Stromal cell of bone marrow (primary cell): ENCODE measurements around the gene SURF4.
"Not testable (repeated sequence)": the region's sequence is repeated elsewhere in the genome, so short reads cannot be mapped to it uniquely, and the experiment has no call there.

Experiments
- DNase-seq: peaks from one replicate; pipeline ENCODE4 v3.0.0-alpha.2; 2012; ENCODE audit warnings: low read depth

SURF4 gene

DNA sequence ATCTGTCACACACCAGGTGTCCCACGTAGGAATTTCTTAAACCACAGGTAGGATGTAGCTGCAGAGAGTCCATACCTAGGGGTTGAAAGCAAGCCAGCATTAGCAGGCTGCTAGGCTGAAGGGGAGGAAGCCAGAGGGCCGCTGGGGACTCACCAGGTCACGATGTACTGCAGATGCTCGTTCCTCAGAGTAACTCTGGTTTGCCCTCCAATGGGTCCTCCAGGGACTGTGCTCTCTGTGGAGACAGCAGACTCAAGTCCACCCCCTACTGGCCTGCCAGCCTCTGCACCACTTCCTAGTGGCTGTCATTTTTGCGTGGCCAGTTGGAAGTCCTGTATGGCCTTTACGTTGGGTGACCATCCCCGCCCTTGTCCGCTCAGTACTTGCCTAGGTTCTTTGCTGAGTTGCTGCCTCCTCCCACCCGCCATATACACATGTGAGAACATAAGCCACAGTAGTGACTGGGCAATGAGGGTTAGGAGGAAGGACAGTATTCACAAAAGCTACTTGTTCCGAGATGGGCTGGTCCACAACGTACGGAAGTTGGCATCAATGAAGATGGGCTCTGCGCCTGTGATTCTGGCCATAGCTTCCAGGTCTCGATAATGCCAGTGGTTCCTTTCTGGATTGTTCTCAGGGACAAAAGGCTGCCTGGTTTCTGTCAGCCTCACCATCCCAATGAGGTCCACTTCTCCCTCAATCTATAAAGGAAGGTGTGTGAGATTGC lies 23.8 kb downstream of the SURF4 start:
- DNase-seq = no peak

DNA sequence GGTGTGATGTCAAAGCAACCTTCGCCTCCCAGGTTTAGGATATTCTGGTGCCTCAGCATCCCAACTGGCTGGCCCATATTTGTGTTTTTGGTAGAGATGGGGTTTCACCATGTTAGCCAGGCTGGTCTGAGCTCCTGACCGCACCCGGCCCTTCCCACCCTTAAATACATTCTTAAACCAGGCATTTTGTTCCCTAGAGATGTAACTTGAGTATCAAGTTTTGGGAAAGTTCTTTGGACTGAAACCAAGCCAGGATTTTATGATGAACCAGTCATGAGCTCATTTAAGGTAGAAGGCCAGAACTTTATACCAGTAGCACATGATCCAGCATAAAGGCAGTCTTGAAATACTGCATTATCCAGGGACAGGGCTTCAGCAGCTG lies 24.3 kb downstream of the SURF4 start:
- DNase-seq = peak; percentile 80

DNA sequence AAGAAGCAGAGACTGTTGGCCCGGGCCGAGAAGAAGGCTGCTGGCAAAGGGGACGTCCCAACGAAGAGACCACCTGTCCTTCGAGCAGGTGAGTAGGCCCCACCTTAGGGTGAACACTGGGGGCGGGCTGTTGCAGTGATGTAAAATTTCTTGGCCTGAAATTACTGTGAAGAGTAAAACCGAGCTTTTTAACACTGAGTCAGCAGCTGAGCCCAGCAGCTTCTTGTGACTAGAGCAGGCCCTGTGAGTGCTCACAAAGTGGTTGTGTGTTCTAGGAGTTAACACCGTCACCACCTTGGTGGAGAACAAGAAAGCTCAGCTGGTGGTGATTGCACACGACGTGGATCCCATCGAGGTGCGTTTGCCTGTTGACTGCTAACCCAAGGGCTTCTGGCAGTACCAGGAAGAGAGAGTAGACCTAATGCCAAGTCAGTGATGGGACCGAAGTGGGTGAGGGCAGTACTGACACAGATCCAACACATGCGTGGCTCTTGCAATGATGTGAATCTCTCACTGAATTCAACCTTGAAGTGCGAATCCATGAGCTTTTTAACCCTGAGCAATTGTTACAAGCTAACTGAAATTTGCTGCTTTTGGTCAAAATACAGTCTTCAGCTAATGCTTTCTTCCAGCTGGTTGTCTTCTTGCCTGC lies 25.8 kb downstream of the SURF4 start:
- no peak for DNase-seq

DNA sequence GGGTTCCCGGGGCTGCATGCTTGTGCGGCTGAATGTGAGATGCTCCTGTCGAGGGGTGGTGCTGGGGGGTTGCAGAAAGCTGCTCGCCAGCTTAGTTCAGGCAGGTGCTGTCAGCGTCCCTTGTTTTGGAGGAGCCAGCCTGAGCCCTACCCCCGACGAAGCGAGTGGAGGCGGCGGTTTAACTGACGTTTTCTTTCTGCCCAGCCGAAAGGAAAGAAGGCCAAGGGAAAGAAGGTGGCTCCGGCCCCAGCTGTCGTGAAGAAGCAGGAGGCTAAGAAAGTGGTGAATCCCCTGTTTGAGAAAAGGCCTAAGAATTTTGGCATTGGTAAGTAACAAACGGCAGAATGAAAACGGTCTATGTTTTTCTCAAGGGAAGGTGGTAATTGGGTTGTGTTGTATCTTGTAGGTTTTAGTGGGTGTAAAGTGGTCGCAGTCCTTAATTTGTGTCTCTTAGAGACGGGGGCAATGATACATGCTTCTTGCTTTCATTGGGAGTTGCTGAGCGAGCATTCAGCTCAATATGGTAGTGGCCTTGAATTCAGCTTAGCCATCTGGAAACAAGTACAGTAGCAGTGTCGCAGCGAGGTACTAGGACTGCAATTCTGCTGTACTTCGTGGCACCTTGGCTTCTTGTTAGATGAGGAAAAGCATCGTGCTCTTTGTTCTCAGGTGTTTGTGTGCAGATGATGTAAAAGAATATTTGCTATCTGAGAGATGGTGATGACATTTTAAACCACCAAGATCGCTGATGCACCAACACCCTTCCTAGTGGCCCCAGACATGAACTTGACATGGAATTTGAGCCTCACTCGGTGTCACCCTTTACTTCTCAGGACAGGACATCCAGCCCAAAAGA lies 26.9 kb downstream of the SURF4 start:
- DNase-seq = no peak

DNA sequence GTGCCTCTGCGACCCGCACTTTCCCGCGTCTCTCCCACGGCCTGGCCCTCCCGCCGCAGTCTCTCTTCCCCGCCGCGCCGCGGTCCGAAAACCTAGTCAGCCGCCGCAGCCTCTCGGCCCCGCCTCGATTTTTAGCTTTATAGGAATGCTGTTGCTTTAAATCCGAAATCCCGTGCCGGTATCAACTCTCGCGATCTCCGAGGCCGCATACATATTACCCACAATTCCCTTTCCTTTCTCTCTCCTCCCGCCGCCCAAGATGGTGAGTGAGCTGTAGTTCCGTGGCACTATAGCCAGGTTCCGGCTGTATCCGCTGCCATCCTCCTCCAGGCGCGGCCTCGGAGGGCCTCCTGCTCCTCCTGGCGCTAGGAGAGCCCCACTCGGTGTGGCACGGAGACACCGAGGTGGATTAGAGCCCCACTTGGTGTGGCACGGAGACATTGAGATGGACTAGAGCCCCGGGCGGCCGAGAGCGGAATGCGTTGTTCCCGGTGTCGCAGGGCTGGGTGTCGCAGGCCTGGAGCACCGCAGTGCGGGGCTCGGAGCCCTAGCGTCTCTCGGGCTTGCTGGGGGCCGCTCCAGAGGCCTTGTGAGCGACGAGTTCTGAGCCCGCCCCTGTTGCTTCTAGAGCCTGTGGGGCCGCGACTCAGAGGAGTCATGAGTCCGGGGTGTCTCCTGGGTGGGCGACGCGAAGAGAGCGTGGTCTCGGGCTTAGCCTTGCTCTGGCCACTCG lies 27.7 kb downstream of the SURF4 start, which contains the start of the genes MED22 and RPL7A:
Gene MED22, minus strand, starts transcription at position 147 of the 733 bp plus-strand sequence. CDS start 1,469 bp downstream, outside the sequence.
Gene RPL7A, plus strand, starts transcription at position 234 of the 733 bp plus-strand sequence. Its CDS starts 26 bp downstream, at position 260.
- peak; percentile 93 for DNase-seq

DNA sequence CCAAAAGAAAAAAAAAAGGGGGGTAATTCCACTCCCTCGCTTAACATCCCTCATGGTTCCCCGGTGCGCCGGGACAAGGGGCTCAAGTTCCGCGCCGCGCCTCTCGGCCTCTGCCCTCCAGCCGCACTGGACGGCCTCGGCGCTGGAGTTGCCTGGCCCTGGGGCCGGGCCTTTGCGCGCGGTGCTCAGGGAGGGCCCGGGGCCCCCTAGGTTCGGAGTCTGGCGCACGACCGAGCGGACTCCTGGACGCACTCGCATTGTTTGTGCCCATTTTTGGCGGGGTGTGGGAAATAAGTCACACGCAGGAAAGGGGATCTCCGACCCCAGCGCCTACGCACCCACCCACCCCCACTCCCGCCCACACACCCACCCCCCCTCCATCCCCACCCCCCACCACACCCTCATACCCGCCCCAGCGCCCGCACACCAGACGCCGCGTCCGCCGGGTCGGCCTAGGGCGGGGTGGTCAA lies 28.3 kb downstream of the SURF4 start:
- no peak for DNase-seq

DNA sequence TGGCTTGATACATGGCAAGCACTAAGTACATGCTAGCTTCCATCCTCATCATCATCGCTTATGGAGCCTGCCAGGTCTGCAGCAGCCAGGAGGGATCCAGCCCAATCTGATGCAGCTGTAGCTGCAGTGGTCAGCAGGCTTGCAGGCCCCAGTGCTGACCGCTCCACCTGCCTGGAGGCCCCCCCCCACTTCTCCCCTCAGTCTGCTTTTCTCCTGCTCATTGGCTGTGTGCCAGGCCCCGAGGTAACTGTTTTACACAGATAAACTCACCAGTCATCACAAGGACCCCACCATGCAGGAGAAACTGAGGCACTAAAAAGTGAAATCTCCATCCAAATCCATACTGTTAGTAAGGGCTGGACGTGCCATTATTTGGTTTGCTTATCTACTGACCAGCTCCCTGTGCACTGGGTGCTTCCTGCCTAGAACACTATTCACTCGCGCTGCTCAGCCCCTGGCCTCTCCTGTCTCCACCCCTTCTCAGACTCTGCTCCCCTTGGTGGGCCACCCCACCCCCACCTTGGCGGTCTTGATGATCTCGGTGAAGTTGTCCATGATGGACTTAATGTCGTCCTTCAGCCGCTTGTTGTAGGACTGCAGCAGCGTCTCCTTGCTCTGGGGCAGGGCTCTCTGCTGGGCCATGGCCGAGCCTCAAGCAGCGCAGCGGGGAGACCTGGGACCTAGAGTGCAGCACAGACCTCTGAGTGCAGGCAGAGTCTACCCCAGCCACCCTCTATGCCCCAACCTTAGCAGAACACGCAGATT lies 29.7 kb downstream of the SURF4 start:
- DNase-seq = no peak

DNA sequence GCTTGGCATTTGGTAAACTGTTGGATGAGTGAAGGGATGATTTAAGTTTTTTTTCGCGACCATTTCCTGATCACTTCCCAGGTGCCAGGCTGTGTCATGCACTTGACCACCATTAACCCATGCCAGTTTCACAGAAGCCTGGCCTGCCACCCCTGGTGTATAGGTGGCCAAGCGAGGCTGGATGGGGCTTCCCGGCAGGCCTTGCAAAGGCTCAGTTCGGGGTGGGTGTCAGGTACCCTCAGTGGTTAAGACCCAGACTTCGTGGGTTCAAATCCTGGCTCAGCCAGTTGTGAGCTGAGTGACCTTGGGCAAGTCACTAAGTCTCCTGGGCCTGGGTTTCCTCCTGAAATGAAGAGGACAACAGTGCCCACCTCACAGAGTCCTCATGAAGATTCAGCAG lies 30.3 kb downstream of the SURF4 start:
- no peak for DNase-seq

DNA sequence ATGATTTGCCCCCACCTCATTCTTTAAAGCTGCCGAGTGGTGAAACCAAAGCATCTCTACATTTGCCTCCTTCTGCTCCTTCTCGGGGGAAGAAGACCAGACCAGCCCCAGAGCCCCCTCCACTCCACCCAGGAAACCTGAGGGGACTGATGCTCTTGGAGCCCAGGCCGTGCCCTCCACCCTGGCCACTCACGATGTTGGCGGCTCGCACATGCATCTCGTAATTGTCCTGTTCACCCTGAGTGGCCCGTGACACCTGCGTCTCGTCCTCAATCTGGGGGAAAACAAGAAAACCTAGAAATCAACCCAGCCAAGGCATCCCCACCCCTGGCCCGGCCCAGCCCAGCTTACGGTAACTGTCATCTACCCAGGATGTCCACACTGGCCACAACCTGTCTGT lies 30.9 kb downstream of the SURF4 start:
- no peak for DNase-seq

DNA sequence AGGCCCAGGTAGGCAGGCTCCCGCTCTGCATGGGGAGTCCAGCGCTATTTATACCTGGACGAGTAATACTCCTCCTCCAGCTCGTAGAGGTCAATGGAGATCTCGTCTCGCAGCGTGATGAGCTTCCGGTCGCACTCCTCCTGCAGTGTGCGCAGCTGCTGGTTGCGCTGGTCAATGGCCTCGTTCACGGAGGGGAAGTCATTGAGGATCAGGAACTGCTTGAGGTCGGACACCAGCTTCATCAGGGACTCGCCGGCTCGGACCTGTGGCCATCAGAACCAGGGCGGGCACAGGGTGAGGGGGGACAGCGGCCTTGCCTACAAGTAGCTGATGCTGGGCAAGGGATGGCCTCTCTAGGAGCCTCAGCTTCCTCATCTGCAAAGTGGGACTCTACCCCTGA lies 31.8 kb downstream of the SURF4 start:
- DNase-seq = no peak

DNA sequence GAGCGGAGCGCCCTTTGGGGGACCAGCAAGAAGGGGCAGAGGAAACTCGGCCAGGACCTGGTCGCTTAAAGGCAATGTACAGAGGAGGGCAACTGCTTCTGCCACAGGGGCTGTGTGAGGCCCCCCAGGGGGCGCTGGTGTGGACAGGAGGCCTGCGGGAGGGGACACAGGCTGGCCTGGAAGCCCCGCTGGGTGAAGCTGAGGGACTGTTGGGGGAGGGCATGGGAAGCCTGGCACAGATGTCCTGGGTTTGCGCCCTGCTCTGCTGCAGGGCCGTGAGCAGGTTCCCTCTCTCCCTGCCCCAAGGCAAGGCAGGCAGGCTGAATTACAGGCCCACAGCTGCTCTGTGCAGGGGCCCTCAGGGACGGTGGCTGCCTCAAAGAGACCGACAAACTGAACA lies 33.3 kb downstream of the SURF4 start:
- no peak for DNase-seq

DNA sequence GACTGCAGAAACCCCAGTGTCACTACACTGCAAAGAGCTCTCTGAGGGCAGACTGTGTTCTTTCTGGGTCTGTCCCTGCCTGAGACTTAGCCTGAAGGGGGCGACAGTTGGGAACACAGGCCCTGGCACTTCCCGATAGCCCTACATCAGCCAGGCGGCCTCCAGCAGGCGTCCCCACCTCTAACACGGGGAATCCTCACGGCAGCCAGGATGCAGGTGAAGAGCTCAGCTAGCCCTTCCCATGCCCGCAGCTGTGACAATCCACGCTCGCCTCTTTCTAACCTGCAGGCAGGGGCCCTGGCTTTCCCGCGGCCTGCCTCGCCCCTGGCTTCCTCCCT lies 33.8 kb downstream of the SURF4 start:
- DNase-seq = no peak

DNA sequence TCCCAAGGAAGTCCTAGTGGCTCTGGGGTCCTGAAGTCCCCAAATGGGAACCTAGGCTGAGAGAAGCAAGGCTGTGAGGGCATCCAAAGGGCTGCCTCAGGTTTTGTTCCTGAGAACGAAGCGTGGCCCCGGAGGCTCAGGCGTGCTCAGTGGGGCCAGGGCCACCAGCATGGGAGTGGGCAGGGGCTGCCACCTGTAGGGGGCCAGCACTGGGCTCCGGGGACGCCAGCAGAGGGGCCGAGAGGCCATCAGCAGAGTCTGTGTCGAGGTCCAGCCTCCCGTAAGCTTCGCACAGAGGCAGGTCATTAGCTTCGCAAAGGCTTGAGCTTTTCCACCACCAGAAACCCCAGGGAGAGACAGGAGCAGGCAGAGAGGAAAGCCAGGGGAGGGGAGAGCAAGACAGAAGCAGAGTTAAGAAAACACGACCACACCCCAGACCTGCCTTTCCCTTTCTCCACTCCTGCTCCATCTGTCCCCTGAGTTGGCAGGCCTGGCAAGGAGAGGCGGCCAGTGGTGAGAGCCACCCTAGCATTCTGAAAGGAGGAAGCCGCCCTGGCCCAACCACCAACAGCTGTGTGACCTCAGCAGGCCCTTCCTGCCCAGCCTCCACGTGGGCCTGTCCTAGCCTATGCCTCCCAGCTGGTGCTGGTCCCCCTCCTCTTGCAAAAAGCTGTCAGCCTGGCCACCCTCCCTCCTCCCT lies 34.3 kb downstream of the SURF4 start:
- no peak for DNase-seq

DNA sequence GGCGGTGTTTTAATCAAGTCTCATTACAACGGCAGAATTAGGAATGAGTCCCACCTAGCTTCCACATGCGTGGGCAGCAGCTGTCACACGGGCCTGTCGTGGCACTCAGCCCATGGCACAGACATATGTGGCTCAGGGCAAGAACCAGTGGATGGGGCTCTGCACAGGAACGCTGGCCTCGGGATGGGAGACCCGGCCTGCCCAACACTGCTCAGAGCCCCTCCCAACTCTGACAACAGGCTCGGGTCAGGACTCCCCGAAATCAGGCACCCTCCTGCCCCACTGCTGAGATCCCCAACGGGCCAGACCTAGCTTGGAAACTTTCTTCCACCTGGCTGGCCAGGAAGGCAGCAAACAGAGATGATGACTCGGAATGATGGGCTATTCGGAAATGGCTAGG lies 34.9 kb downstream of the SURF4 start:
- no peak for DNase-seq

DNA sequence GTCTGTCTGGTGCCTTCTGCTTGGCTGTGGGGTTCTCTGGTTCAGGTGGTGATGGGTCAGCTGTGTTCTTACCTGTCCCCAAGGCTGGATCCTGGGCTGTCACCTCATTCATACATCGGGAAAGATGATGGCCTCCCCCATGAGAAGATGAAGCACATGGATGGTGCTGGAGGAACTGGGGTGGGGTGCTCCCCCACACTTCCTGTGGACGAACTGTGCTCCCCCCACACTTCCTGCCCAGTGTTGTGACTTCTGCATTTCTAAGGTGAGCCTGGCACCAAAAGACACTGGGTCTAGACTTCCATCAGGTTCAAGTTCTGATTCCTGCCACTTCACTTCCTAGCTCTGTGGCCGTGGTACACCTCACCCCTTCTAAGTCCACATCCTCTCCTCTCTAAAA lies 35.6 kb downstream of the SURF4 start:
- no peak for DNase-seq

DNA sequence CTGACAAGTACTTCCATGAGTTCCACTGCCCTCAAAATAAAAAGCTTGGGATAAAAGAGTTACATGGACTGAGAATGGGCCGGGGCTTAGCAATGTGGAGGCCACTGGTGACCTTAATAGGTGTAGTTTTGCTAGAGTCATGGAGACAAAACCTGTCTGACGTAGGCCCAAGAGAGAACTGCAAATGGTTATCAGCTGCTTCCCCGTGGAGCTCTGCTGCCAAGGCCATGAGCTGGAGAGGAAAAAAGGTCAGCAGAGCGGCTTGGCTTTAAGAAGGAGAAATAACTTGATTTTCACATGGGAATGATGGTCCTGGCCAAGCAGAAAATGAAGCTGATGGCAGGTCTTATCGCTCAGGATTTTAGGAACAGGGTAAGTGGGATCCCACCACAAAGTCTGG lies 36.2 kb downstream of the SURF4 start:
- DNase-seq = no peak

DNA sequence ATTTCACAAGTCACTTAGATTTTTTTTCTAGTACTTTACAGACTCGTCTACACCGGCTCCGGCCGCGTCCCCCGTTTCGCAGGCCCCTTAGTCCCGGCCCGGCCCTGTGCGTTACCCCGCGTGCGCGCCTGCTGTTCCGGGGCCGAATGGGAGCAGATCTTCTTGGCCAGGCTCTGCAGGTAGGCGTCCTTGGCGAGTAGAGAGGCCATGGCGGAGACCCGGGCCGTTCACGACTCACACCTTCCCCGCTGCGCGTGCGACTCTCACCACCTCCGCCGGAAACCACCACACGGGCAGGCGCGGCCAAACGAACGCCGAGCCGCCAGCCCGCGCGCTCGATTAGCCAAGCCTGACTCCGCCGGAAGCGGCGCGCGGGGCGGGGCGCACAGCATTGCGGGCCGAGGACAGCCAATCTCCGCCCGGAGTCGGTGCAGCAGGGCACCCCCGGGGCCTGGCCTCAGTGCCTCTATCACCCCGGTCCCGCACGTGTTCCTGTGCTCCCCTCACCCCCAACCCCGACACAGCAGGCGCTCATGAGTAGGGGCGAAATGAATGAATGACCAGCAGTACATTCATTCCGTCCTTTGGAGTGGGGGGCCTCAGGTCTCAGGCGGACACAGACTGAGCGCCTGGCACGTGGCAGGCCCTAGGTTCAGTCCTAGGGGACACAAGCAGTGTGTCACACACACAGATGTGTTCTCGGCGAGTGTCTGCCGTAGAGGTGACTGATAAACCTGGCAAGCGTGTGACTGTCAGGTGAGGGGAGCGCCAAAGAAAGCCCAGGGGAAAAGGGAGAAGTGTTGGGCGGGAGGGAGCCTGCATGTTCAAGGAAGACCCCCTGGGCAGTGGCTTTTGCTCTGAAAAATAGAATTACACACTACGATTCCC lies 39.7 kb downstream of the SURF4 start, which contains the start of gene SURF6:
Gene SURF6, minus strand, starts transcription at position 265 of the 888 bp plus-strand sequence. Its CDS starts 56 bp downstream, at position 209.
- DNase-seq = peak; percentile 75

DNA sequence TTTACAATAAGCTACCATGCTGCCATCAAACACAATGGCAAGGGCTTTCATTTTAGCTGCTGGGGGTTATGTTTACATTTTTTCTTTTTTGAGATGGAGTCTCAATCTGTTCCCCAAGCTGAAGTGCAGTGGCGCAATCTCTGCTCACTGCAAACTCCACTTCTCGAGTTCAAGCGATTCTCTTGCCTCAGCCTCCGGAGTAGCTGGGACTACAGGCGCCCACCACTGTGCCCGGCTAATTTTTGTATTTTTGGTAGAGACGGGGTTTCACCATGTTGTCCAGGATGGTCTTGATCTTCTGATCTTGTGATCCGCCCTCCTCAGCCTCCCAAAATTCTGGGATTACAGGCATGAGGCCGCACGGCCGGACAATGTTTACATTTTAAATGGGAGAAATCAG lies 41.0 kb downstream of the SURF4 start:
- DNase-seq = not testable (repeated sequence)

DNA sequence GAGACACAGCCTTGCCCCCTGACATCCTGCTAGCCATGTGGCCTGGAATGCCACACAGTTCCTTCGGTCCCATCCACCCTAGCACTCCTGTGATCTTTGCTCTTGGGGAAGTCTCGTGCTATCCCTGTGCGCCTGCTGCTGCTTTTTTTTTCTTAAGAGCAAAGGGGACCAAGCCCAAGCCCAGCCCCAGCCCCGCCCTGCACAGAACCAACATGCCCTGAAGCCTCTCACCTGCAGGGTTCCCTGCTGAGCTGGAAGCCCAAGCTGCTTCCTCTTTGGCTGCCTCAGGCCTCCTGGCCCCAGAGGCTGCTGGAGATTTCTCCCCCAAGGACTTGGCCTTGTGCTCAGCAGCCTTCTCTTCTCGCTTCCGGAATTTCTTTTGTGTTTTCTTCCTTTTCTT lies 41.7 kb downstream of the SURF4 start:
- no peak for DNase-seq
